Trophoblast cell (in vitro differentiated cells and primary cell): Measurements from ENCODE around the gene NT5DC2.

Experiments
- DNase-seq, 2 donors: peaks; one replicate each; pipeline ENCODE4 v3.0.0-alpha.2; 2016
- H2AFZ ChIP-seq: 2 replicates; pipeline ENCODE4 v1.6.1; 2013; ENCODE audit warnings: low read length, moderate library complexity, mild to moderate bottlenecking; ENCODE audit not compliant: insufficient read depth, poor library complexity
- H2AK5ac ChIP-seq: 2 replicates; pipeline ENCODE4 v1.6.1; 2013; ENCODE audit warnings: mild to moderate bottlenecking, low read length
- H2BK120ac ChIP-seq: 2 replicates; pipeline ENCODE4 v1.6.1; 2013; ENCODE audit warnings: low read length, mild to moderate bottlenecking, moderate library complexity; ENCODE audit not compliant: insufficient read depth, poor library complexity
- H2BK12ac ChIP-seq: 2 replicates; pipeline ENCODE4 v1.6.1; 2013; ENCODE audit warnings: mild to moderate bottlenecking, low read length, moderate library complexity
- H2BK5ac ChIP-seq: 2 replicates; pipeline ENCODE4 v1.6.1; 2013; ENCODE audit warnings: low read length, low read depth, moderate library complexity, mild to moderate bottlenecking; ENCODE audit not compliant: poor library complexity
- H3K14ac ChIP-seq: 2 replicates; pipeline ENCODE4 v1.6.1; 2013; ENCODE audit warnings: mild to moderate bottlenecking, low read length
- H3K18ac ChIP-seq: 2 replicates; pipeline ENCODE4 v1.6.1; 2013; ENCODE audit warnings: mild to moderate bottlenecking, low read length
- H3K23ac ChIP-seq: 2 replicates; pipeline ENCODE4 v1.6.1; 2013; ENCODE audit warnings: low read length
- H3K27ac ChIP-seq: 2 replicates; pipeline ENCODE4 v1.5.1; 2013; ENCODE audit warnings: low read depth, mild to moderate bottlenecking, inconsistent platforms, low read length, moderate library complexity
- H3K27me3 ChIP-seq: 2 replicates; pipeline ENCODE4 v1.6.1; 2013; ENCODE audit warnings: inconsistent platforms, mild to moderate bottlenecking, low read length, moderate library complexity; ENCODE audit not compliant: insufficient read depth
- H3K36me3 ChIP-seq, 2 experiments: 1 replicate in 1 of 2; 2 replicates in 1 of 2; pipeline ENCODE4 v1.6.1; 2013; ENCODE audit warnings: low read length in 2 of 2, mild to moderate bottlenecking in 2 of 2, moderate library complexity in 1 of 2; ENCODE audit not compliant: insufficient read depth in 2 of 2, control insufficient read depth in 1 of 2
- H3K4ac ChIP-seq: 2 replicates; pipeline ENCODE4 v1.6.1; 2013; ENCODE audit warnings: low read depth, mild to moderate bottlenecking, low read length, moderate library complexity
- H3K4me1 ChIP-seq, 2 experiments: 1 replicate in 1 of 2; 2 replicates in 1 of 2; pipeline ENCODE4 v1.6.1; 2013; ENCODE audit warnings: low read length in 2 of 2, mild to moderate bottlenecking in 2 of 2, moderate library complexity in 1 of 2; ENCODE audit not compliant: insufficient read depth in 2 of 2, control insufficient read depth in 1 of 2
- H3K4me2 ChIP-seq: 2 replicates; pipeline ENCODE4 v1.6.1; 2013; ENCODE audit warnings: inconsistent platforms, mild to moderate bottlenecking, low read length, moderate library complexity
- H3K4me3 ChIP-seq: 2 replicates; pipeline ENCODE4 v1.5.1; 2013; ENCODE audit warnings: mild to moderate bottlenecking, low read depth, low read length, inconsistent platforms
- H3K79me1 ChIP-seq: one replicate; pipeline ENCODE4 v1.6.1; 2013; ENCODE audit warnings: low read length
- H3K79me2 ChIP-seq: 2 replicates; pipeline ENCODE4 v1.6.1; 2013; ENCODE audit warnings: low read length, mild to moderate bottlenecking; ENCODE audit not compliant: control insufficient read depth, insufficient read depth, poor library complexity
- H3K9ac ChIP-seq: 2 replicates; pipeline ENCODE4 v1.6.1; 2013; ENCODE audit warnings: mild to moderate bottlenecking, low read length
- H3K9me3 ChIP-seq: 2 replicates; pipeline ENCODE4 v1.6.1; 2013; ENCODE audit warnings: low read depth, mild to moderate bottlenecking, control low read depth, inconsistent platforms, low read length; ENCODE audit not compliant: insufficient read depth
- H4K12ac ChIP-seq: 2 replicates; pipeline ENCODE4 v1.6.1; 2013; ENCODE audit warnings: low read depth, mild to moderate bottlenecking, low read length, moderate library complexity
- H4K8ac ChIP-seq: 2 replicates; pipeline ENCODE4 v1.6.1; 2013; ENCODE audit warnings: low read depth, mild to moderate bottlenecking, low read length, moderate library complexity
- H4K91ac ChIP-seq: one replicate; pipeline ENCODE4 v1.6.1; 2013; ENCODE audit warnings: low read depth, mild to moderate bottlenecking, low read length, moderate library complexity
- WGBS: extraction: QIAGEN DNeasy Blood & Tissue Kit; methylation state at CpG from one replicate; pipeline ENCODE4 v1.1.7; 2013; ENCODE audit warnings: missing lambda C conversion rate; ENCODE audit not compliant: insufficient read length, insufficient coverage; ENCODE audit errors: extremely low coverage; 5-methylcytosine and 5-hydroxymethylcytosine counted together

NT5DC2 gene

DNA sequence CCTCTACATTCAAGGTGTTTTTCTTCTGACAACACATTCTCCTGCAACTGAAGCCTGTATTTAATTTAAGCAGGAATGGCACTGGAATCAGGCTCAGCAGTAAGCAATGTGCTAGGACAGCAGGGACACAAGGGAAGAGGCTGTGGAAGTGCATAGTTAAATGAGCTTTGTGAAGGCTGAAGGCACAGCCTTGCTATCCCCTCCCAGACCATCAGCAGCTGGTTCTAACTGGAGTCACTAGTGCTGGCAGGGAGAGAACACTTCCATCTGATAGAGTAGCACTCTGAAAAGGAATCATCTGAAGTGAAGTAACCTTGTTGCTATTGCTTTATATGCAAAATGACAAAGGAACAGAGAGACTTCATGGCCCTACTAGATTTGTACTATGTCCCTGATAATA, 17.5 kb upstream of the NT5DC2 start:
- H3K18ac ChIP-seq: no peak overlapping the region
- H3K4me3 ChIP-seq: no peak overlapping the region
- H3K4ac ChIP-seq: no peak overlapping the region
- DNase-seq: no peak
- H2AFZ ChIP-seq: no peak overlapping the region
- peaks cover 3 to 6% of the 10 kb centered on the region in 2 experiments for H3K4me1 ChIP-seq
- H3K9ac ChIP-seq: no peak overlapping the region
- H4K91ac ChIP-seq: no peak overlapping the region
- H3K27me3 ChIP-seq: no peaks in the 10 kb centered on the region
- no peak overlapping the region for H3K27ac ChIP-seq
- no peak overlapping the region for H2BK5ac ChIP-seq
- H3K79me2 ChIP-seq: no peaks in the 10 kb centered on the region
- H3K9me3 ChIP-seq: no peaks in the 10 kb centered on the region
- H4K12ac ChIP-seq: no peak overlapping the region
- H2BK120ac ChIP-seq: no peak overlapping the region
- H4K8ac ChIP-seq: no peak overlapping the region
- H3K14ac ChIP-seq: no peak overlapping the region
- H3K79me1 ChIP-seq: no peaks in the 10 kb centered on the region
- no peak overlapping the region for H3K4me2 ChIP-seq
- H2AK5ac ChIP-seq: no peak overlapping the region
- H3K23ac ChIP-seq: no peak overlapping the region
- H3K36me3 ChIP-seq: peaks cover 15 to 40% of the 10 kb centered on the region in 2 experiments
- H2BK12ac ChIP-seq: no peak overlapping the region

DNA sequence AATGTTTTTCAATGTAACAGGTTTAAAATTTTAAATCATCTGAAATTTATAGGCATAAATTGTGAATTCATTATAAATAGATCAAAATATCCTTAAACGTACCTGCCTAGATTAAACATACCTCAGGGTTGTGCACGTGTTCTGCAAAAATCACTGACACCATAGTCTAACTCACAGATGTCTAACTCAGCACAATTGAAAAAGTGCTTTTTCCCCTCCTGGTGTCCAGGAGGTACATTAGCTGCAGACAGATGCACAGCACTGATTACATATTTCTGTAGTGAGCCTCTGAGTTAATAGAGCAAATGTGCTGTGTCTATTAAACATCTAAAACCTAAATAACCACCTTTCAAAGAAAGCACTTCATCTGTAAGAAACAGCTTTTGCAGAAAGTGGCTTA, 13.5 kb upstream of the NT5DC2 start:
- Histone ChIP-seq H3K27ac (no peak overlapping the region), H3K23ac (no peak overlapping the region), H3K9me3 (no peaks in the 10 kb centered on the region), H3K79me1 (no peaks in the 10 kb centered on the region), H2BK120ac (no peak overlapping the region), H3K36me3 (peaks cover 17 to 27% of the 10 kb centered on the region in 2 experiments), H4K8ac (no peak overlapping the region), H3K4me2 (no peak overlapping the region), H3K4ac (no peak overlapping the region), H2AFZ (no peak overlapping the region), H4K91ac (no peak overlapping the region), H4K12ac (no peak overlapping the region), H3K9ac (no peak overlapping the region), H2BK5ac (no peak overlapping the region), H3K14ac (no peak overlapping the region), H3K18ac (no peak overlapping the region), H2BK12ac (no peak overlapping the region), H3K79me2 (no peaks in the 10 kb centered on the region), H3K4me3 (no peak overlapping the region), H2AK5ac (no peak overlapping the region), H3K4me1 (no peaks in the 10 kb centered on the region), H3K27me3 (no peaks in the 10 kb centered on the region)
- no peak for DNase-seq
- WGBS: no CpG with 5 or more reads among the region's 2 CpGs

DNA sequence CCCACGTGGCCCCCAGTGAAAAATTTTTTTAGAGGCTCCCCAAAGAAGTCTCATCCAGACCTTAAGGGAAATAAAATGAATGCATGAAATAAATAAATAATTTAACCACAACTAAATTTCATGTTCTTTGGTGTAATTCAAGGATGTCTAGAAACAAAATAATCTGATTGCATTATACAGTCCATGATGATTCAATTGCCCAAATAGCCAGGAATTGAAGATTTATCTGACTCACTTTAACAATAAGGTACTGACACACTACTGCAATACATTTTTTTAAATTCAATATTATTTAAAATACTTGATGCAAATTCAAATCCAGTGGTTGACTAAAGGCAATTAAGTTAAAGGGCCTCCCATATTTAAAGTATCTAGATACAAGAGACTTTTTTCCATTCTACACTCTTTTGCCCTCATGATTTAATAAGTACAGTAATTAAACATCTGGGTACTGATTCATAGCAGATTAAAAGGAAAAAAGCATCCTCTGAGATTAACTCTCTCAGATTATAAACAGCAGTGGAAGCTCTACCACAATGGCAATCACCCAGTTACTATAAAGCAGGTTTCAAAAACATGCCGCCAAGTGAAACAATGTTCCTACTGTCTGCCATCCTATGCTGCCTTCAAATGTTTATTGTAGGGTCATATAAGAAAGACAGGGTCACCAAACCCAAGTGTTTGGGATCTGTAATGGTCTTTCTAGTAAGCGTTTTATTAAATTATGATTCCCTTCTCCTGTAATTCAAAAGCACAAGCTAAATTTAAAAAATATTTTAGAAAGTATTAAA, 12.6 kb upstream of the NT5DC2 start:
- H3K27ac ChIP-seq: no peak overlapping the region
- H3K23ac ChIP-seq: no peak overlapping the region
- no peaks in the 10 kb centered on the region for H3K9me3 ChIP-seq
- H2AK5ac ChIP-seq: no peak overlapping the region
- DNase-seq: no peak
- H3K4ac ChIP-seq: no peak overlapping the region
- H3K18ac ChIP-seq: no peak overlapping the region
- no peaks in the 10 kb centered on the region for H3K79me2 ChIP-seq
- no peak overlapping the region for H3K4me2 ChIP-seq
- H3K79me1 ChIP-seq: no peaks in the 10 kb centered on the region
- no peak overlapping the region for H2AFZ ChIP-seq
- H3K36me3 ChIP-seq: peaks cover 19 to 28% of the 10 kb centered on the region in 2 experiments
- no peak overlapping the region for H3K14ac ChIP-seq
- H2BK5ac ChIP-seq: no peak overlapping the region
- H2BK12ac ChIP-seq: no peak overlapping the region
- no peaks in the 10 kb centered on the region for H3K27me3 ChIP-seq
- H4K12ac ChIP-seq: no peak overlapping the region
- no CpG with 5 or more reads among the region's 3 CpGs for WGBS
- no peak overlapping the region for H3K4me3 ChIP-seq
- no peak overlapping the region for H4K8ac ChIP-seq
- no peak overlapping the region for H3K9ac ChIP-seq
- H3K4me1 ChIP-seq: no peaks in the 10 kb centered on the region
- no peak overlapping the region for H2BK120ac ChIP-seq
- H4K91ac ChIP-seq: no peak overlapping the region

DNA sequence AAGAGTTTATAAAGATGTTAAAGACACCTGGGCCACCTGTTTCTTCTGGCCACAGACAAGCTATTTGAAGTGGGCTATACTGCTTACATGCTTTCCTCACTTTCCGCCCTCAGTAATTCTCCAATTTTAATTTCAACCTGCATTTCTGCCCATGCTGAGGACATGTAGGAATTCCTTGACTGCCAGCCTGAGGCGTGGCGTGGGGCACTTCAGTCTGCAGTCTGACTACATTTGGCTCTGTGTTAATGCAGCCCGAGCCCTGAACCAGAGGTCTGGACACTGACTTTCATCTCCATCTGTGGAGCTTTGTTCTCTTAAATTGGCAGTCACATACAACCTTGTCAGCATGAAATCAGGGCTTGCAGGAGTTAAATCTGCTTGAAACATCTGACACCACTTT, 11.3 kb upstream of the NT5DC2 start:
- Histone ChIP-seq H2BK12ac (no peak overlapping the region), H3K27me3 (no peaks in the 10 kb centered on the region), H3K79me1 (no peaks in the 10 kb centered on the region), H2AK5ac (no peak overlapping the region), H3K4me3 (no peak overlapping the region), H3K36me3 (peaks cover 15 to 22% of the 10 kb centered on the region in 2 experiments), H3K9ac (no peak overlapping the region), H4K91ac (no peak overlapping the region), H4K8ac (no peak overlapping the region), H3K27ac (no peak overlapping the region), H3K14ac (no peak overlapping the region), H3K4ac (no peak overlapping the region), H3K4me1 (no peaks in the 10 kb centered on the region), H3K4me2 (no peak overlapping the region), H4K12ac (no peak overlapping the region), H2AFZ (no peak overlapping the region), H3K18ac (no peak overlapping the region), H3K23ac (no peak overlapping the region), H3K79me2 (no peaks in the 10 kb centered on the region), H2BK5ac (no peak overlapping the region), H3K9me3 (no peaks in the 10 kb centered on the region), H2BK120ac (no peak overlapping the region)
- DNase-seq: no peak
- no CpG with 5 or more reads among the region's 4 CpGs for WGBS
